Fibroblast of villous mesenchyme (primary cell): Measurements from ENCODE around the gene SPTSSB. TPM values are rescaled to one million over a fixed set of nuclear protein-coding genes. Genes with fewer than 3 reads are reported as not detected.
A peak's percentile ranks its signal among the peaks of the same experiment; 100 is the strongest.

Experiments
- DNase-seq: peaks from one replicate; pipeline ENCODE4 v3.0.0-alpha.2; 2010; ENCODE audit warnings: low read depth
- H3K4me3 ChIP-seq: 2 replicates; pipeline ENCODE4 v1.5.1; 2011; ENCODE audit warnings: low read depth, mild to moderate bottlenecking, low read length
- total RNA-seq: library from RNA; depleted of rRNA; stranded (reverse); fragments of >200 nt; gene quantifications from 2 replicates; pipeline ENCODE4 v1.2.3, GENCODE V29; 2012
- TF ChIP-seq, protein P1 (sequence below): IDR thresholded peaks from 2 replicates; pipeline ENCODE4 v1.5.1; 2012; ENCODE audit warnings: low read depth, mild to moderate bottlenecking, low read length; ENCODE audit not compliant: insufficient read depth

SPTSSB gene
- total RNA-seq, 1 donor, result not detected

DNA sequence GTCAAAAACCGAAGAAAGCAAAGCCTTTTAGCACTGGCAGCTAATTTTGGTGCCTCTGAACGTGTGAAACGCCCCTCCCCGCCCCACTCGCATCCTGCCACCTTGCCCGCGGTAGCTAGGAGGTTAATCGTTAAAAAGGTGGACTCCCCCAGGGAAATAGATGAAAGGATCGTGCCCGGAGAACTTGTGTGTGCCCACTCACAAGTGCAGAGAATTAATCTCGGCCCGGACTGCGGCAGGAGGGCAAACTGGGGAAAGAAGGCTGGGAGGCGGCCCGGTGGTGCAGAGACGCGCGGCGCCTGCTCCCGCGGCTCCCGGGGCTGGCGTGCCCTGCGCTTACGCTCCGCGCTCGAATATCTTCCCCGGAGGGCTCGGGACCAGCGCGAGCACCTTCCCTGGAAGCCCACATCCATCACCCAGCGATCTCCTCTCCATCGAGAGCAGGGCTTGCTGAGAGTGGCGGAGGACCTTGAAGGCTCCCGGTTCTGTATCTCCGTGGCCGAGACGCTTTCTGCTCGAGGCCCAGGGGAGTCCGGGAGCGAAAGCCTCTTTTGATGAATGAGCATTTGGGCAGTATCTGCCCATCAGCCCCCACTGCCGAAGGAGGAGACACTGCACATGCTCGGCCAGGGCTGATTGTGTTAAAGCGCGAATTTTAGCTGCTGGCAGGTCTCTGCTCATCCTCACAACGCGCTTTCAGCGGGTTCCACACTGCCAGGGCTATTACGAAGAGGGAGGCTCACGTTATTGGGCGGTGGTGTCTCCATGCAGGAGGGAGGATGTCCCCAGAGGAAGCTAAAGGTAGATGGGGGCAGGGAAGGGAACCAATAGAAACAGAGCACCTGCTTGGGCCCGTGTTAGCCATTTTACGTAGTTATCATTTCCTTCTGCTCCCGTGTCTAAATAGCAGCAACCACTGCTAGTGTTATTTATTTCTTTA lies 1.3 kb upstream of the SPTSSB start:
- DNase-seq, result peak; percentile 2
- TF ChIP-seq, protein P1, sequence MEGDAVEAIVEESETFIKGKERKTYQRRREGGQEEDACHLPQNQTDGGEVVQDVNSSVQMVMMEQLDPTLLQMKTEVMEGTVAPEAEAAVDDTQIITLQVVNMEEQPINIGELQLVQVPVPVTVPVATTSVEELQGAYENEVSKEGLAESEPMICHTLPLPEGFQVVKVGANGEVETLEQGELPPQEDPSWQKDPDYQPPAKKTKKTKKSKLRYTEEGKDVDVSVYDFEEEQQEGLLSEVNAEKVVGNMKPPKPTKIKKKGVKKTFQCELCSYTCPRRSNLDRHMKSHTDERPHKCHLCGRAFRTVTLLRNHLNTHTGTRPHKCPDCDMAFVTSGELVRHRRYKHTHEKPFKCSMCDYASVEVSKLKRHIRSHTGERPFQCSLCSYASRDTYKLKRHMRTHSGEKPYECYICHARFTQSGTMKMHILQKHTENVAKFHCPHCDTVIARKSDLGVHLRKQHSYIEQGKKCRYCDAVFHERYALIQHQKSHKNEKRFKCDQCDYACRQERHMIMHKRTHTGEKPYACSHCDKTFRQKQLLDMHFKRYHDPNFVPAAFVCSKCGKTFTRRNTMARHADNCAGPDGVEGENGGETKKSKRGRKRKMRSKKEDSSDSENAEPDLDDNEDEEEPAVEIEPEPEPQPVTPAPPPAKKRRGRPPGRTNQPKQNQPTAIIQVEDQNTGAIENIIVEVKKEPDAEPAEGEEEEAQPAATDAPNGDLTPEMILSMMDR, result no peak
- H3K4me3 ChIP-seq, result peak overlapping the region; percentile 47

DNA sequence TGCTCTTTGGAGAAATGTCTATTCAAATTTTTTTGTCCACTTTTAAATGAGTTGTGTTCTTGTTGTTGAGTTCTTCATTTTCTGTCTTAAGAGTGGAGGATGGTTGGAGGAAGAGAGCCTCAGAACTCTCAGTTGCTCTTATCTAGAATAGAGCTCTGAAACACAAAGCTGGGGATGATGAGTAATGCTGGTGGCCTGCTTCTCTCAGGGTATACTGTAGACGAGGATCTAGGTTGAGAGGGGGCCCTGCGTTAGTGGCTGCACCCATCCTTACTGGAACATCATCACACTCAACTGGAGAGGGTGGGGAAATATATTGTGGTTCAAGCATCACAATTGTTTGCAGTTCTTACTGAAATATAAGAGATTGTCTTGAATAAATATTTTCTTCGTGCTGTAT lies 1.8 kb downstream of the SPTSSB start:
- TF ChIP-seq, protein P1, result no peak

DNA sequence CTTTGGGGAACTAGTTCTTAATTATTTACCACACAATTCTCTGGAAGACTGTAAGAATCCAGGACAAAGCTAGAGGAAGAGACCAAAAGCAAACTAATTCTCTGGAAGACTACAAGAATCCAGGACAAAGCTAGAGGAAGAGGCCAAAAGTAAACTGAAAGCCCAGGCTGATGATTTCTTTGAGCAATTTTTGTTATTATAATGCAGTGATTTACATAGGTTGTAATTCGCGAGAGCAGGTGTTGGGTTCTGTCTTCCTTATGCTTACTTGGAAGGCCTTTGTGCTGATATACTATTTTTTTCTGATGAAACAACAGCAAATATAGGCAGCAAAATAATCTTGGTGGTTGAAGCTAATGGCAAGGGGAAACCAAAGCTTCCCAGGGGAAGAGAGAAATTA lies 5.2 kb downstream of the SPTSSB start:
- TF ChIP-seq, protein P1, result no peak
- H3K4me3 ChIP-seq, result no peak overlapping the region
- DNase-seq, result no peak

More for the DNA sequence above, 1.8 kb downstream of the SPTSSB start:
- no peak overlapping the region for H3K4me3 ChIP-seq
- DNase-seq, result no peak

DNA sequence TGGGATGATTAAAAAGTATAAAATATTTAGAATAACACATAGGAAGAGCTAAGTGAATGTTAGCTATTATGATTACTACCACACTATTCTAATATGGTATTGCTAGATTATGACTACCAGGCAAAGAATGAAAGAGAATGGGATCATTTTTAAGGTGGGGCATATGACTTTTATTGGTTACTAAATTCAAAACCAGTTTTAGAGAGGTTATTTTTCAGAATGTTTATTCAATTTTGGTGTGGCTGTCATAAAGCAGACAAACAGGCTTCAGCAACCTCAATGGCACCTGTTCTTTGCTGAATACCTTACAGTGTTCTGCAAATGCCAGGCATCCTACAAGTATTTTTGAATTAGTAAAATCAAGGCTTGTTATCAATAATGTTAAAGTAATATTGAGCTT lies 12.8 kb downstream of the SPTSSB start:
- DNase-seq, result no peak
- H3K4me3 ChIP-seq, result no peak overlapping the region
- TF ChIP-seq, protein P1, result no peak

DNA sequence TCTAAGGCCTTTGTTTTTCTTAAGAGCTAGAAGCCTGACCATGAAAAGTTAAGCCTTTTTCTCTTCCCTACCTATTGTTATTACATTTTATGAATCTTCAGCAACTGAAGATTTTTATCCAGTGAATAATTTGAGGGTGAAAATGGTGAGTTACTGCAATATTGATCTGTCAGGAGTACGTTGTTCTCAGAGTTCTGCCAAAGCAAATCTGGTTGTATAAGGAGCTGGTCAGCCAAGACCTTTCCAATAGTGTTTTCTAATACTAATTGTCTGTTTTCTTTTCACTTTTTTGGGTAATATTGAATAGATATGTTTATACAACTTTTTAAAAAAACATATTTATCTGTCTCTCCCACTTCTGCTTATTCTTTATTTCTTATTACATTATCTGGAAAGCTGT lies 15.0 kb downstream of the SPTSSB start:
- DNase-seq, result no peak
- no peak overlapping the region for H3K4me3 ChIP-seq
- TF ChIP-seq, protein P1, result no peak

DNA sequence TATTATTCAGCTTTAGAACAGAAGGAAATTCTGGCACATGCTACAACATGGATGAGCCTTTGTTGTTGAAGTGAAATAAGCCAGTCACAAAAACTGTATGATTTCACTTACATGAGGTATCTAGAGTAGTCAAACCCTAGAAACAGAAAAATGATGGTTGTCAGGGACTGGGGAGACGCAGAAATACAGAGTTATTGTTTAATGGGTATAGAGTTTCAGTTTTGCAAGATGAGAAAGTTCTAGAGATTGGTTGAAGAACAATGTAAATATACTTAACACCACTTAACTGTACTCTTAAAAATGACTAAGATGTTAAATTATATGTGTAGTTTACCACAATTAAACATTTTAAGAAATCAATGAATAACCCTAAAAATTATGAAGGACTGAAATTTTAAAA lies 15.8 kb downstream of the SPTSSB start:
- TF ChIP-seq, protein P1, result no peak
- DNase-seq, result no peak

DNA sequence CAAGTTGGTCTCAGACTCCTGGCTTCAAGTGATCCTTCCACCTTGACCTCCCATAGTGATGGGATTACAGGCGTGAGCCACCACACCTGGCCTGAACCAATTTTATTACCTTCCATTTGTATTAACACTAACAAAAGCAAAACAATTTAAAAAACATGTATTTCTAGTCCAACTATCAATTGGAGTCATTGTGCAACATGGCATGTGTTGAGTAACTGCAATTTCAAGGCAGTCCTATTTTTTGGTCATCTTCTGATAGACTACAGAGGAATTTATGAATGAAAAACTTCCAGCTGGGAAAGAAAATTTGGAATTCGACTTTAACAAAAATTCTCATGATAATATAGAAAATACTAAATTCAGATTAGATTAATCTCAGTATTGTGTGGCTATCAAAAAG lies 16.8 kb downstream of the SPTSSB start:
- TF ChIP-seq, protein P1, result no peak
- no peak overlapping the region for H3K4me3 ChIP-seq
- no peak for DNase-seq

More for the DNA sequence above, 15.8 kb downstream of the SPTSSB start:
- no peak overlapping the region for H3K4me3 ChIP-seq
